Neuronal stem cell (in vitro differentiated cells): Measurements from ENCODE around the gene TREML4. TPM values are rescaled to one million over a fixed set of nuclear protein-coding genes. Genes with fewer than 3 reads are reported as not detected.

ENCODE experiments used
- small RNA-seq: library from polyadenylated mRNA; stranded (forward); fragments of <200 nt; extraction: miRNeasy Mini kit (QIAGEN cat#:217004); gene quantifications from one replicate; pipeline ENCODE3, GENCODE V24; 2013; ENCODE audit not compliant: insufficient read depth

Gene TREML4

Small RNAs within 50 kb of the gene (small RNA-seq; reads per million reads assigned to genes)
- gene AL391903.2 (not detected), gene AL391903.3 (not detected), gene RNA5SP207 (not detected)
